SK-N-SH treated with all-trans-retinoic acid at 6 μM for 48 hours (cell line): ENCODE measurements around the gene GPRIN1.
A peak's percentile ranks its signal among the peaks of the same experiment; 100 is the strongest.

Experiments used
- ATAC-seq: fragments of 200-7000 bp; cut with Tn5 transposase; 3 replicates; pipeline ENCODE4 v1.9.1; 2020; ENCODE audit warnings: mild to moderate bottlenecking, moderate library complexity
- ARNTL ChIP-seq: fragments of 450-650 bp; formaldehyde crosslinking; IDR thresholded peaks from 2 replicates; pipeline ENCODE4 v1.5.0; 2020; ENCODE audit warnings: low read depth, mild to moderate bottlenecking, moderate library complexity, borderline replicate concordance
- BACH2 ChIP-seq: fragments of 250-450 bp; sonication (Bioruptor Pico); IDR thresholded peaks from 2 replicates; pipeline ENCODE4 v1.9.0; 2021; ENCODE audit warnings: mild to moderate bottlenecking, borderline replicate concordance
- ESRRG ChIP-seq: fragments of 250-450 bp; sonication (Bioruptor Pico); IDR thresholded peaks from 2 replicates; pipeline ENCODE4 v1.6.1; 2021; ENCODE audit warnings: mild to moderate bottlenecking
- GLIS3 ChIP-seq: fragments of 250-450 bp; sonication (Bioruptor Pico); IDR thresholded peaks from 2 replicates; pipeline ENCODE4 v1.5.0; 2020; ENCODE audit warnings: mild to moderate bottlenecking, moderate library complexity
- ISL1 ChIP-seq: fragments of 250-450 bp; sonication (Bioruptor Pico); IDR thresholded peaks from 2 replicates; pipeline ENCODE4 v2.1.2; 2022; ENCODE audit warnings: mild to moderate bottlenecking, moderate library complexity
- OSR1 ChIP-seq: fragments of 250-450 bp; sonication (Bioruptor Pico); IDR thresholded peaks from 2 replicates; pipeline ENCODE4 v1.8.0; 2022; ENCODE audit warnings: moderate library complexity, mild to moderate bottlenecking, inconsistent platforms
- PPARA ChIP-seq: fragments of 250-450 bp; sonication (Bioruptor Pico); IDR thresholded peaks from 2 replicates; pipeline ENCODE4 v1.5.0; 2020; ENCODE audit warnings: mild to moderate bottlenecking, borderline replicate concordance
- RARB ChIP-seq: fragments of 250-450 bp; sonication (Bioruptor Pico); IDR thresholded peaks from 2 replicates; pipeline ENCODE4 v1.8.0; 2021; ENCODE audit warnings: mild to moderate bottlenecking, moderate library complexity
- SNAI2 ChIP-seq: fragments of 250-450 bp; sonication (Bioruptor Pico); IDR thresholded peaks from 2 replicates; pipeline ENCODE4 v1.5.0; 2020; ENCODE audit warnings: mild to moderate bottlenecking, moderate library complexity
- TCF4 ChIP-seq: fragments of 250-450 bp; sonication (Bioruptor Pico); IDR thresholded peaks from 2 replicates; pipeline ENCODE4 v1.8.0; 2021; ENCODE audit warnings: mild to moderate bottlenecking, moderate library complexity, borderline replicate concordance
- TOX ChIP-seq: fragments of 250-450 bp; sonication (Bioruptor Pico); IDR thresholded peaks from 2 replicates; pipeline ENCODE4 v1.8.0; 2021; ENCODE audit warnings: mild to moderate bottlenecking, moderate library complexity, borderline replicate concordance
- ZC3H10 ChIP-seq: fragments of 250-450 bp; sonication (Bioruptor Pico); IDR thresholded peaks from 2 replicates; pipeline ENCODE4 v1.5.1; 2021; ENCODE audit warnings: mild to moderate bottlenecking, moderate library complexity
- ZFP3 ChIP-seq: fragments of 250-450 bp; sonication (Bioruptor Pico); IDR thresholded peaks from 2 replicates; pipeline ENCODE4 v1.5.0; 2020; ENCODE audit warnings: mild to moderate bottlenecking, moderate library complexity
- ZNF70 ChIP-seq: fragments of 450-650 bp; formaldehyde crosslinking; IDR thresholded peaks from 2 replicates; pipeline ENCODE4 v1.5.0; 2020; ENCODE audit warnings: mild to moderate bottlenecking, moderate library complexity
- TF ChIP-seq, protein P1 (sequence below): fragments of 250-450 bp; sonication (Bioruptor Pico); IDR thresholded peaks from 2 replicates; pipeline ENCODE4 v1.5.1; 2021; ENCODE audit warnings: mild to moderate bottlenecking, moderate library complexity
- TF ChIP-seq, protein P2 (sequence below): fragments of 250-450 bp; sonication (Bioruptor Pico); IDR thresholded peaks from 2 replicates; pipeline ENCODE4 v1.8.0; 2020; ENCODE audit warnings: mild to moderate bottlenecking, moderate library complexity, borderline replicate concordance
- TF ChIP-seq, protein P3 (sequence below): fragments of 250-450 bp; sonication (Bioruptor Pico); IDR thresholded peaks from 2 replicates; pipeline ENCODE4 v1.8.0; 2021; ENCODE audit warnings: low read depth, mild to moderate bottlenecking, moderate library complexity, borderline replicate concordance
- TF ChIP-seq, protein P4 (sequence below): fragments of 250-450 bp; sonication (Bioruptor Pico); IDR thresholded peaks from 2 replicates; pipeline ENCODE4 v1.5.0; 2020; ENCODE audit warnings: mild to moderate bottlenecking, moderate library complexity
- TF ChIP-seq, protein P5 (sequence below): fragments of 250-450 bp; sonication (Bioruptor Pico); IDR thresholded peaks from 2 replicates; pipeline ENCODE4 v1.5.1; 2020; ENCODE audit warnings: low read depth, mild to moderate bottlenecking, moderate library complexity

Gene GPRIN1

DNA sequence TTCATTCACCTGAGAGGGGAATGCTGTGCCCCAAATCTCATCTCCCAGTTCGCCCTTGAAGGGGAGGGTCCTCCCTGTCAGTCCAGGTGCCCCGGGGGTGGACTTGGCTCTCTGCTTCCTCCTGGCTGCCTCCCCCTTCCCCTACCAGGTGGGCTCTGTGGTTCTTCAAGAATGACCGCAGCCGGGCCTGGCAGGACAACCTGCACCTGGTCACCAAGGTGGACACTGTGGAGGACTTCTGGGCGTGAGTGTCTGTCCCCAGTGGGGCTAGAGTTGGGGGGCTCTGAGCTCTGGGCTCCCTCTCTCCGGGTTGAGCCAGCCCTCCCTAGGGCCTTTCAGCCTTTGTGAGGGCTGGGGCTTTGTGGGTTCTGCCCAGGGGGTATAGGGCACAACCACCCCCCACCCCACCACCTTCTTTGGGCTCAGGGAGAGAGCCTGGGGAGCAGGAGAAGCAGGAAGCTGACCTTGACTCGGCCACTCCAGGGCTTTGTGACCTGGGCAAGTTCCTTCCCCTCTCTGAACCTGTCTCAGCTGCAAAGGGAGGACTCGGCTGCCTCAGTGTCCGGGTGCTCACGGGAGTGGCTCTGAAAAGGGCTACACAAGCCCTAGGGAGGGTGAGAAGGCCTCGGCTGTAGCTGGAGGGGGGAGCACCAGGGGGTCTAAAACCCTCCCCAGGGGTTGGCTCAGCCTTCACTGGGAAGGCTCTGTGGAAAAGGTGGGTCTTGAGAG, 33.7 kb upstream of the GPRIN1 start (continued):
- TF ChIP-seq, protein P1, sequence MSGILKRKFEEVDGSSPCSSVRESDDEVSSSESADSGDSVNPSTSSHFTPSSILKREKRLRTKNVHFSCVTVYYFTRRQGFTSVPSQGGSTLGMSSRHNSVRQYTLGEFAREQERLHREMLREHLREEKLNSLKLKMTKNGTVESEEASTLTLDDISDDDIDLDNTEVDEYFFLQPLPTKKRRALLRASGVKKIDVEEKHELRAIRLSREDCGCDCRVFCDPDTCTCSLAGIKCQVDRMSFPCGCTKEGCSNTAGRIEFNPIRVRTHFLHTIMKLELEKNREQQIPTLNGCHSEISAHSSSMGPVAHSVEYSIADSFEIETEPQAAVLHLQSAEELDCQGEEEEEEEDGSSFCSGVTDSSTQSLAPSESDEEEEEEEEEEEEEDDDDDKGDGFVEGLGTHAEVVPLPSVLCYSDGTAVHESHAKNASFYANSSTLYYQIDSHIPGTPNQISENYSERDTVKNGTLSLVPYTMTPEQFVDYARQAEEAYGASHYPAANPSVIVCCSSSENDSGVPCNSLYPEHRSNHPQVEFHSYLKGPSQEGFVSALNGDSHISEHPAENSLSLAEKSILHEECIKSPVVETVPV (CRISPR knock-in tag) = no peak

DNA sequence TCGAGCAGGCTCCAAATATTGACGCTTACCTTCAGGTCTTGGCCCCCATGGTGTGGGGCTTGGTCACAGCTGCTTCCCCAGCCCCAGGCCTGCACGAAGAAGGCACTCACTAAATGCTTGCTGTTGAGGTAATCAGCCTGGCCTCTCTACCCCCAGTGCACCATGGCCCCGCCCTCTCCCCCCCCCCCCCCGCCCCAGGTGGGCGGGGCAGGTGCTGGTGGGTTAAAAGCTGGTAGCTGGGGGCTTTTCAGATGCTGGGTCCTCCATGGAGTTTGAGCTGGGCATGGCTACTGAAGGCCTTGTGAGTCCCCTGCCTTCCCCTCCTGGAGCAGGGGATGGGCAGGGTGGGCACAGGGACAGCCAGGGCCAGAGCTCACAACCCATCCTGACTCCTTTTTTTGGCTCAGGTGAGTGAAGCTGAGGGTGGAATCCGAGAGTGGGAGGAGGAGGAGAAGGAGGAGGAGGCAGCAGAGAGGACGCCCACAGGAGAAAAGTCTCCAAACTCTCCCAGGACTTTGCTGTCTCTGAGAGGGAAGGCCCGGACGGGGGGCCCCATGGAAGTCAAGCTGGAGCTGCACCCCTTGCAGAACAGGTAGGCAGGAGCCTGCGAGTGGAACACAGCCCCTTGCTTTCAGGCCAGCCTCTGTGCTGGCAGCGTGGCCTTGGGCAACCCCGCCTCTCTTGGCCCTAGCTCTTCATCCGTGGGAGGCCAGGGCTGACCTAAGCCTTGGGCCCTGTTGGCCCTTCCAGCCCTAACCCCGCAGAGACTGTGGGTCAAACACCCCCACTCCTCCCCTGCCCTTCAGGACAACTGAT, 32.9 kb upstream of the GPRIN1 start:
- no peak for TF ChIP-seq RARB
- no peak for TF ChIP-seq SNAI2 (CRISPR knock-in tag)
- TF ChIP-seq ARNTL (CRISPR knock-in tag) = no peak
- TF ChIP-seq, protein P2, sequence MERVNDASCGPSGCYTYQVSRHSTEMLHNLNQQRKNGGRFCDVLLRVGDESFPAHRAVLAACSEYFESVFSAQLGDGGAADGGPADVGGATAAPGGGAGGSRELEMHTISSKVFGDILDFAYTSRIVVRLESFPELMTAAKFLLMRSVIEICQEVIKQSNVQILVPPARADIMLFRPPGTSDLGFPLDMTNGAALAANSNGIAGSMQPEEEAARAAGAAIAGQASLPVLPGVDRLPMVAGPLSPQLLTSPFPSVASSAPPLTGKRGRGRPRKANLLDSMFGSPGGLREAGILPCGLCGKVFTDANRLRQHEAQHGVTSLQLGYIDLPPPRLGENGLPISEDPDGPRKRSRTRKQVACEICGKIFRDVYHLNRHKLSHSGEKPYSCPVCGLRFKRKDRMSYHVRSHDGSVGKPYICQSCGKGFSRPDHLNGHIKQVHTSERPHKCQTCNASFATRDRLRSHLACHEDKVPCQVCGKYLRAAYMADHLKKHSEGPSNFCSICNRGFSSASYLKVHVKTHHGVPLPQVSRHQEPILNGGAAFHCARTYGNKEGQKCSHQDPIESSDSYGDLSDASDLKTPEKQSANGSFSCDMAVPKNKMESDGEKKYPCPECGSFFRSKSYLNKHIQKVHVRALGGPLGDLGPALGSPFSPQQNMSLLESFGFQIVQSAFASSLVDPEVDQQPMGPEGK (CRISPR knock-in tag) = no peak
- no peak for TF ChIP-seq TCF4 (CRISPR knock-in tag)
- TF ChIP-seq ESRRG = no peak
- no peak for TF ChIP-seq PPARA
- no peak for ATAC-seq

DNA sequence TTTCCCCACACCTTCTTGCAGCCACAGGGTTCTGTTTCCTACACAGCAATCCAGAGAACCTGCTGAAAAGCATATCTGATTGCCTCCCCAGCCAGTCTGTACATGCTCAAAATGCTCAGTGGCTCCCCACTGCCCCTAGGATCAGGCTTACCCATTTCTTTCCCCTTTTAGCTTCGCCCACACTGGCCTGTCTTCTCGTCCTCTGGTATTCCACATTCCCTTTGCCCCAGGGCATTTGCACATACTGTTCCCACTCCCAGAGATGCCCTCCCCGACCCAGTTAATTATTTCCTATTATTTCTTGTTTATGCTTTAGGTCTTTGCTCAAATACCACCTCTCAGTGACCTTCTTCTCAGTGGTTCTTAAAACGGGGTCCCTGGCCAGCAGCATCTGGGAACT, 30.7 kb upstream of the GPRIN1 start:
- no peak for TF ChIP-seq ARNTL (CRISPR knock-in tag)
- TF ChIP-seq, protein P3, sequence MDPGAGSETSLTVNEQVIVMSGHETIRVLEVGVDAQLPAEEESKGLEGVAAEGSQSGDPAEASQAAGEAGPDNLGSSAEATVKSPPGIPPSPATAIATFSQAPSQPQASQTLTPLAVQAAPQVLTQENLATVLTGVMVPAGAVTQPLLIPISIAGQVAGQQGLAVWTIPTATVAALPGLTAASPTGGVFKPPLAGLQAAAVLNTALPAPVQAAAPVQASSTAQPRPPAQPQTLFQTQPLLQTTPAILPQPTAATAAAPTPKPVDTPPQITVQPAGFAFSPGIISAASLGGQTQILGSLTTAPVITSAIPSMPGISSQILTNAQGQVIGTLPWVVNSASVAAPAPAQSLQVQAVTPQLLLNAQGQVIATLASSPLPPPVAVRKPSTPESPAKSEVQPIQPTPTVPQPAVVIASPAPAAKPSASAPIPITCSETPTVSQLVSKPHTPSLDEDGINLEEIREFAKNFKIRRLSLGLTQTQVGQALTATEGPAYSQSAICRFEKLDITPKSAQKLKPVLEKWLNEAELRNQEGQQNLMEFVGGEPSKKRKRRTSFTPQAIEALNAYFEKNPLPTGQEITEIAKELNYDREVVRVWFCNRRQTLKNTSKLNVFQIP (CRISPR knock-in tag) = no peak
- no peak for TF ChIP-seq ZNF70 (CRISPR knock-in tag)
- TF ChIP-seq ZC3H10 (CRISPR knock-in tag) = no peak
- no peak for TF ChIP-seq SNAI2 (CRISPR knock-in tag)
- no peak for ATAC-seq

DNA sequence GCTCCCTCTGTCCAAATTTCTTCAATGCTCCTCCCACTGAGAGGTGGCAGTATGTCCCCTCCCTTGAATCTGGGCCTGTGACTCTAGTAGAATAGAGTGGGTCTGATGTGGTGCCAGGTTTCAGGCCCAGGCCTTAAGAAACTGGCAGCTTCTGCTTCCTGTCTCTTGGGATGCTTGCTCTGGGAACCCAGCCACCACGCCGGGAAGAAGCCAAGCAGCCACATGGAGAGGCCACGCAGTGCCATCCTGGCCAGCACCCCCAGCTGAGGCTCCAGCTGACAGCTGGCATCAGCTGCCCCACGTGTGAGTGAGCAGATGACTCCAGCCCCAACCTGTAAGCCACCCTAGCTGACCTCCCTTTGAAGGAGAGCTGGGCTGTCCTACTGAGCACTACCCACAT, 30.0 kb upstream of the GPRIN1 start:
- ATAC-seq = peak; percentile 28; the same call in 2 of the 3 replicates
- TF ChIP-seq OSR1 (CRISPR knock-in tag) (no peak), TOX (no peak), ISL1 (no peak), BACH2 (CRISPR knock-in tag) (no peak), PPARA (no peak), ZFP3 (CRISPR knock-in tag) (no peak), GLIS3 (CRISPR knock-in tag) (no peak)
- TF ChIP-seq, protein P2 (CRISPR knock-in tag) = no peak
- TF ChIP-seq, protein P3 (CRISPR knock-in tag) = no peak
- TF ChIP-seq, protein P4, sequence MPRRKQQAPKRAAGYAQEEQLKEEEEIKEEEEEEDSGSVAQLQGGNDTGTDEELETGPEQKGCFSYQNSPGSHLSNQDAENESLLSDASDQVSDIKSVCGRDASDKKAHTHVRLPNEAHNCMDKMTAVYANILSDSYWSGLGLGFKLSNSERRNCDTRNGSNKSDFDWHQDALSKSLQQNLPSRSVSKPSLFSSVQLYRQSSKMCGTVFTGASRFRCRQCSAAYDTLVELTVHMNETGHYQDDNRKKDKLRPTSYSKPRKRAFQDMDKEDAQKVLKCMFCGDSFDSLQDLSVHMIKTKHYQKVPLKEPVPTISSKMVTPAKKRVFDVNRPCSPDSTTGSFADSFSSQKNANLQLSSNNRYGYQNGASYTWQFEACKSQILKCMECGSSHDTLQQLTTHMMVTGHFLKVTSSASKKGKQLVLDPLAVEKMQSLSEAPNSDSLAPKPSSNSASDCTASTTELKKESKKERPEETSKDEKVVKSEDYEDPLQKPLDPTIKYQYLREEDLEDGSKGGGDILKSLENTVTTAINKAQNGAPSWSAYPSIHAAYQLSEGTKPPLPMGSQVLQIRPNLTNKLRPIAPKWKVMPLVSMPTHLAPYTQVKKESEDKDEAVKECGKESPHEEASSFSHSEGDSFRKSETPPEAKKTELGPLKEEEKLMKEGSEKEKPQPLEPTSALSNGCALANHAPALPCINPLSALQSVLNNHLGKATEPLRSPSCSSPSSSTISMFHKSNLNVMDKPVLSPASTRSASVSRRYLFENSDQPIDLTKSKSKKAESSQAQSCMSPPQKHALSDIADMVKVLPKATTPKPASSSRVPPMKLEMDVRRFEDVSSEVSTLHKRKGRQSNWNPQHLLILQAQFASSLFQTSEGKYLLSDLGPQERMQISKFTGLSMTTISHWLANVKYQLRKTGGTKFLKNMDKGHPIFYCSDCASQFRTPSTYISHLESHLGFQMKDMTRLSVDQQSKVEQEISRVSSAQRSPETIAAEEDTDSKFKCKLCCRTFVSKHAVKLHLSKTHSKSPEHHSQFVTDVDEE = no peak
- TF ChIP-seq, protein P5, sequence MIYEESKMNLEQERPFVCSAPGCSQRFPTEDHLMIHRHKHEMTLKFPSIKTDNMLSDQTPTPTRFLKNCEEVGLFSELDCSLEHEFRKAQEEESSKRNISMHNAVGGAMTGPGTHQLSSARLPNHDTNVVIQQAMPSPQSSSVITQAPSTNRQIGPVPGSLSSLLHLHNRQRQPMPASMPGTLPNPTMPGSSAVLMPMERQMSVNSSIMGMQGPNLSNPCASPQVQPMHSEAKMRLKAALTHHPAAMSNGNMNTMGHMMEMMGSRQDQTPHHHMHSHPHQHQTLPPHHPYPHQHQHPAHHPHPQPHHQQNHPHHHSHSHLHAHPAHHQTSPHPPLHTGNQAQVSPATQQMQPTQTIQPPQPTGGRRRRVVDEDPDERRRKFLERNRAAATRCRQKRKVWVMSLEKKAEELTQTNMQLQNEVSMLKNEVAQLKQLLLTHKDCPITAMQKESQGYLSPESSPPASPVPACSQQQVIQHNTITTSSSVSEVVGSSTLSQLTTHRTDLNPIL (CRISPR knock-in tag) = no peak
